GM12878 (cell line): Measurements from ENCODE around the gene RARRES2. TPM values are rescaled to one million over a fixed set of nuclear protein-coding genes. Genes with fewer than 3 reads are reported as not detected.
A peak's percentile ranks its signal among the peaks of the same experiment; 100 is the strongest.

Experiments used
- ATAC-seq: fragments of 200-7000 bp; cut with Tn5 transposase; 3 replicates; pipeline ENCODE4 v1.9.1; 2020; ENCODE audit warnings: mild to moderate bottlenecking, moderate library complexity
- BruUV-seq: library from RNA; stranded (reverse); fragments of 400-500 nt; replicated peaks from 2 replicates; lab custom pipeline; 2021; lab: Mats Ljungman, UMichigan
- CTCF ChIA-PET: fragments of 300-600 bp; sonication (Branson Sonifier 250); formaldehyde crosslinking; extraction: SDS; loops from one replicate; lab custom pipeline; 2021; ENCODE audit warnings: inconsistent platforms; lab: Yijun Ruan, JAX
- POLR2A ChIA-PET: fragments of 350-600 bp; formaldehyde crosslinking; extraction: SDS; loops from one replicate; lab custom pipeline; 2021; ENCODE audit warnings: inconsistent platforms; lab: Charles Lee
- RAD21 ChIA-PET: fragments of 300-600 bp; sonication (Branson Sonifier 250); formaldehyde crosslinking; loops from one replicate; lab custom pipeline; 2023; ENCODE audit warnings: antibody characterized with exemption; ENCODE audit not compliant: unreplicated experiment; lab: Charles Lee
- SMC1A ChIA-PET: fragments of 300-600 bp; sonication (Branson Sonifier 250); formaldehyde crosslinking; loops from one replicate; lab custom pipeline; 2023; ENCODE audit not compliant: unreplicated experiment, uncharacterized antibody; lab: Charles Lee
- DNase-seq: peaks from one replicate; pipeline ENCODE4 v3.0.0-alpha.2; 2011; ENCODE audit warnings: low read depth, low spot score
- FAIRE-seq: peaks from 3 replicates; lab custom pipeline; 2011; peaks lifted over from hg19 to GRCh38; lab: Jason Lieb, UNC
- H2AFZ ChIP-seq: 2 replicates; pipeline ENCODE4 v1.6.0; 2011; ENCODE audit warnings: low read depth, low read length, control low read depth; ENCODE audit not compliant: control insufficient read depth
- H3K27ac ChIP-seq: 2 replicates; pipeline ENCODE4 v1.5.1; 2011; ENCODE audit warnings: control low read depth; ENCODE audit not compliant: control insufficient read depth, insufficient read depth
- H3K27me3 ChIP-seq, 2 experiments: replicated peaks in 1 of 2; 2 replicates each; pipeline versions ENCODE4 v1.6.0 to v1.6.1; 2011; ENCODE audit warnings: low read length in 1 of 2; ENCODE audit not compliant: control insufficient read depth in 2 of 2, insufficient read depth in 2 of 2
- H3K36me3 ChIP-seq, 2 experiments: 2 replicates each; pipeline ENCODE4 v1.5.1; 2011; ENCODE audit warnings: low read length in 1 of 2; ENCODE audit not compliant: control insufficient read depth in 2 of 2, insufficient read depth in 2 of 2
- H3K4me1 ChIP-seq: 2 replicates; pipeline ENCODE4 v1.6.1; 2011; ENCODE audit warnings: mild to moderate bottlenecking, low read length, moderate library complexity, mixed read lengths; ENCODE audit not compliant: control insufficient read depth, insufficient read depth
- H3K4me2 ChIP-seq: 2 replicates; pipeline ENCODE4 v1.6.0; 2011; ENCODE audit warnings: control low read depth; ENCODE audit not compliant: control insufficient read depth, insufficient read depth
- H3K4me3 ChIP-seq: fragments of 200-600 bp; sonication (generic); 2 replicates; pipeline ENCODE4 v1.5.1; 2016
- H3K79me2 ChIP-seq: 2 replicates; pipeline ENCODE4 v1.6.0; 2011; ENCODE audit warnings: low read length; ENCODE audit not compliant: control insufficient read depth, insufficient read depth
- H3K9ac ChIP-seq: 2 replicates; pipeline ENCODE4 v1.8.0; 2011; ENCODE audit warnings: low read length, control low read depth, mixed read lengths; ENCODE audit not compliant: control insufficient read depth, insufficient read depth
- H3K9me3 ChIP-seq: replicated peaks from 3 replicates; pipeline ENCODE4 v1.5.1; 2011; ENCODE audit warnings: mild to moderate bottlenecking, low read length; ENCODE audit not compliant: control insufficient read depth, insufficient read depth
- H4K20me1 ChIP-seq: 2 replicates; pipeline ENCODE4 v1.6.0; 2011; ENCODE audit not compliant: control insufficient read depth, insufficient read depth
- CBFB ChIP-seq: IDR thresholded peaks from 2 replicates; pipeline ENCODE4 v1.6.1; 2016; ENCODE audit warnings: antibody characterized with exemption, low read depth
- EGR1 ChIP-seq, 2 experiments: IDR thresholded peaks; 1 replicate in 1 of 2; 2 replicates in 1 of 2; pipeline ENCODE4 v1.6.1; 2011 to 2012; ENCODE audit warnings: low read depth in 2 of 2, low read length in 2 of 2, borderline replicate concordance in 1 of 2, mild to moderate bottlenecking in 1 of 2, moderate library complexity in 1 of 2
- GABPA ChIP-seq: IDR thresholded peaks from 2 replicates; pipeline ENCODE4 v1.6.1; 2014; ENCODE audit warnings: antibody characterized with exemption, low read depth, mild to moderate bottlenecking, inconsistent platforms
- HDGF ChIP-seq: fragments of 450-650 bp; IDR thresholded peaks from 2 replicates; pipeline ENCODE4 v1.6.1; 2016; ENCODE audit warnings: antibody characterized with exemption
- JUNB ChIP-seq: IDR thresholded peaks from 2 replicates; pipeline ENCODE4 v1.6.1; 2016; ENCODE audit warnings: antibody characterized with exemption, mild to moderate bottlenecking
- JUND ChIP-seq: IDR thresholded peaks from 2 replicates; pipeline ENCODE4 v1.6.1; 2012; ENCODE audit warnings: low read depth, mild to moderate bottlenecking, low read length, improper control_type of control experiment, moderate library complexity
- KAT2A ChIP-seq: conservative IDR thresholded peaks from 2 replicates; pipeline ENCODE4 v1.6.1; 2011; ENCODE audit warnings: low read depth, low read length; ENCODE audit not compliant: control insufficient read depth
- LARP7 ChIP-seq: fragments of 450-650 bp; IDR thresholded peaks from 2 replicates; pipeline ENCODE4 v1.6.1; 2017; ENCODE audit warnings: mild to moderate bottlenecking
- MAX ChIP-seq: IDR thresholded peaks from 2 replicates; pipeline ENCODE4 v1.6.1; 2012; ENCODE audit warnings: low read depth, low read length, improper control_type of control experiment
- NFYA ChIP-seq: IDR thresholded peaks from 2 replicates; pipeline ENCODE4 v1.6.1; 2011; ENCODE audit warnings: low read depth, mild to moderate bottlenecking, low read length, improper control_type of control experiment, borderline replicate concordance
- POLR2A ChIP-seq: IDR thresholded peaks from 2 replicates; pipeline ENCODE4 v1.6.1; 2011; ENCODE audit warnings: low read depth, mild to moderate bottlenecking, low read length
- POLR2AphosphoS5 ChIP-seq: IDR thresholded peaks from 2 replicates; pipeline ENCODE4 v1.6.1; 2011; ENCODE audit warnings: mild to moderate bottlenecking, low read length, inconsistent platforms
- RELA ChIP-seq: fragments of 450-650 bp; IDR thresholded peaks from 2 replicates; pipeline ENCODE4 v1.8.0; 2014; ENCODE audit warnings: borderline replicate concordance; ENCODE audit not compliant: partially characterized antibody
- REST ChIP-seq: IDR thresholded peaks from 2 replicates; pipeline ENCODE4 v1.6.1; 2012; ENCODE audit warnings: mild to moderate bottlenecking, low read depth, low read length
- SRF ChIP-seq, 2 experiments: IDR thresholded peaks; 2 replicates each; pipeline ENCODE4 v1.6.1; 2011; ENCODE audit warnings: low read depth in 2 of 2, low read length in 2 of 2, mild to moderate bottlenecking in 1 of 2, moderate library complexity in 1 of 2
- WGBS: methylation state at CpG from one replicate; pipeline ENCODE4 v1.1.6; 2016; ENCODE audit warnings: low lambda C conversion rate; ENCODE audit not compliant: insufficient replicate concordance, insufficient coverage; ENCODE audit errors: missing lambda C conversion rate; 5-methylcytosine and 5-hydroxymethylcytosine counted together
- in situ Hi-C: fragments of 300-500 bp; cut with MboI; formaldehyde crosslinking; loops from 9 replicates; pipeline ENCODE4 v1.14.3; 2018; ENCODE audit warnings: mixed read lengths
- intact Hi-C: fragments of 100-400 bp; cut with micrococcal nuclease; formaldehyde crosslinking; loops from one replicate; pipeline ENCODE4 v1.14.2; 2022; ENCODE audit not compliant: unreplicated experiment
- polyA plus RNA-seq, 11 experiments: library from polyadenylated mRNA; depleted of rRNA in 4 of 11; unstranded in 6 of 11; stranded (reverse) in 5 of 11; fragments of >200 nt; fragmentation: Nextera tagmentation in 4 of 11; fragmentation: Illumina TruSeq in 1 of 11; extraction: Ambion mirVana in 4 of 11; extraction: Trizol in 1 of 11; gene quantifications; 1 replicate in 1 of 11; 2 replicates in 10 of 11; pipeline versions ENCODE4 v1.2.1 to v1.2.3, GENCODE V29; 2011 to 2016; ENCODE audit warnings: inconsistent platforms in 2 of 11, missing spikeins in 2 of 11, low read depth in 1 of 11
- total RNA-seq, 4 experiments: library from RNA; depleted of rRNA in 3 of 4; stranded (reverse); fragments of >200 nt in 3 of 4; fragmentation: Illumina TruSeq in 1 of 4; extraction: Trizol in 1 of 4; gene quantifications; 2 replicates each; pipeline versions ENCODE4 v1.2.1 to v1.2.3, GENCODE V29; 2013 to 2021
- TF ChIP-seq, protein P1 (sequence below): fragments of 450-650 bp; formaldehyde crosslinking; IDR thresholded peaks from 2 replicates; pipeline ENCODE4 v1.4.0; 2022; ENCODE audit warnings: mild to moderate bottlenecking, moderate library complexity

RARRES2 gene
- total and polyA plus RNA-seq, 10 of the 15 experiments (the other 5 are each of a cell fraction or from before 2014, with no cell fraction given), result 0.13 to 2.2 (median 0.40) TPM; not detected in 3

GRCh38 chr7:150322833-150323681 lies 18.4 kb downstream of the RARRES2 start, which contains the start of the genes ACTR3C and LRRC61:
TSS of gene ACTR3C (minus strand) at chr7:150323545. CDS start at chr7:150295296, 28,249 bp downstream.
TSS of gene LRRC61 (plus strand) at chr7:150323355. CDS start at chr7:150336862, 13,507 bp downstream.
- POLR2A ChIA-PET, result interaction anchor here (0.5 to 2.5 kb wide), 5 partner anchors 35 to 110 kb away, joined by 3 to 8 read pairs (median 3); no protein-coding TSS in a partner anchor
- H3K4me3 ChIP-seq, result peak within 1 kb of the TSS; percentile 78
- H3K27me3 ChIP-seq, result no peaks in the 10 kb centered on the region
- H3K9ac ChIP-seq, result peak within 1 kb of the TSS; percentile 99
- no peaks in the 10 kb centered on the region for H4K20me1 ChIP-seq
- peak within 1 kb of the TSS; percentile 99 for H3K27ac ChIP-seq
- no peak for DNase-seq
- BruUV-seq, result TSS peak; percentile 87
- no peaks in the 10 kb centered on the region for H3K9me3 ChIP-seq
- SMC1A ChIA-PET, result interaction anchor here (1.0 to 3.4 kb wide), 5 partner anchors 10 to 115 kb away, joined by 3 to 9 read pairs (median 6); no protein-coding TSS in a partner anchor
- in situ Hi-C loops, result no loop called here
- CTCF ChIA-PET, result interaction anchor here (0.6 to 1.7 kb wide), 3 partner anchors 32 to 101 kb away, joined by 3 to 4 read pairs (median 3); no protein-coding TSS in a partner anchor
- FAIRE-seq, result peak; percentile 77
- intact Hi-C loops, result loop anchor here (2.0 to 5.0 kb wide), 2 partner anchors 34 to 46 kb away; partner anchors contain the start of gene REPIN1
- peaks cover 13% of the 10 kb centered on the region; the same call in 1 of the 2 replicates for H3K4me1 ChIP-seq
- H3K36me3 ChIP-seq, result peaks cover 2 to 7% of the 10 kb centered on the region in 2 experiments; a peak in 3 of 4 replicates
- peak within 1 kb of the TSS; percentile 100 for H3K4me2 ChIP-seq
- under 1% methylated on average over 82 of the region's 82 CpGs for WGBS
- peak; percentile 82 for ATAC-seq
- H2AFZ ChIP-seq, result peak within 1 kb of the TSS; percentile 92
- peaks cover 36% of the 10 kb centered on the region for H3K79me2 ChIP-seq
- RAD21 ChIA-PET, result interaction anchor here (1.3 to 1.7 kb wide), 3 partner anchors 55 to 84 kb away, joined by 4 read pairs; a partner anchor contains a TSS
- TF ChIP-seq EGR1 (IDR thresholded peaks at IDR 0.05; ENCODE audit: borderline replicate concordance in 1 of 2, low read depth in 2 of 2, low read length in 2 of 2) (peak in 1 of 2 experiments; percentile 34; a peak in 1 of 3 replicates), MAX (0 out of 2 replicates have a peak, but pooled peaks have one; percentile 40), NFYA (no peak), HDGF (peak; percentile 52; the same call in 1 of the 2 replicates), JUNB (no peak), JUND (peak; percentile 94), GABPA (0 out of 2 replicates have a peak, but pooled peaks have one; percentile 30), KAT2A (no peak), LARP7 (peak; percentile 63), POLR2A (peak; percentile 92), CBFB (peak; percentile 70), REST (no peak), RELA (peak; percentile 28), POLR2AphosphoS5 (peak; percentile 82), SRF (IDR thresholded peaks at IDR 0.05; ENCODE audit: low read depth in 2 of 2, low read length in 2 of 2) (no peak)
- TF ChIP-seq, protein P1, sequence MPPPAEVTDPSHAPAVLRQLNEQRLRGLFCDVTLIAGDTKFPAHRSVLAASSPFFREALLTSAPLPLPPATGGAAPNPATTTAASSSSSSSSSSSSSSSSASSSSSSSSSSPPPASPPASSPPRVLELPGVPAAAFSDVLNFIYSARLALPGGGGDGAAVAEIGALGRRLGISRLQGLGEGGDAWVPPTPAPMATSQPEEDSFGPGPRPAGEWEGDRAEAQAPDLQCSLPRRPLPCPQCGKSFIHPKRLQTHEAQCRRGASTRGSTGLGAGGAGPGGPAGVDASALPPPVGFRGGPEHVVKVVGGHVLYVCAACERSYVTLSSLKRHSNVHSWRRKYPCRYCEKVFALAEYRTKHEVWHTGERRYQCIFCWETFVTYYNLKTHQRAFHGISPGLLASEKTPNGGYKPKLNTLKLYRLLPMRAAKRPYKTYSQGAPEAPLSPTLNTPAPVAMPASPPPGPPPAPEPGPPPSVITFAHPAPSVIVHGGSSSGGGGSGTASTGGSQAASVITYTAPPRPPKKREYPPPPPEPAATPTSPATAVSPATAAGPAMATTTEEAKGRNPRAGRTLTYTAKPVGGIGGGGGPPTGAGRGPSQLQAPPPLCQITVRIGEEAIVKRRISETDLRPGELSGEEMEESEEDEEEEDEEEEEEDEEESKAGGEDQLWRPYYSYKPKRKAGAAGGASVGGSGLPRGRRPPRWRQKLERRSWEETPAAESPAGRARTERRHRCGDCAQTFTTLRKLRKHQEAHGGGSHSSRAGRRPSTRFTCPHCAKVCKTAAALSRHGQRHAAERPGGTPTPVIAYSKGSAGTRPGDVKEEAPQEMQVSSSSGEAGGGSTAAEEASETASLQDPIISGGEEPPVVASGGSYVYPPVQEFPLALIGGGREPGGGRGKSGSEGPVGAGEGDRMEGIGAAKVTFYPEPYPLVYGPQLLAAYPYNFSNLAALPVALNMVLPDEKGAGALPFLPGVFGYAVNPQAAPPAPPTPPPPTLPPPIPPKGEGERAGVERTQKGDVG, result no peak
